Ovary (tissue), 9 donors: Measurements from ENCODE around the gene HIF3A. TPM values are rescaled to one million over a fixed set of nuclear protein-coding genes. Genes with fewer than 3 reads are reported as not detected.

Experiments used
- DNase-seq, 5 donors: peaks; one replicate each; pipeline ENCODE4 v3.0.0-alpha.2; 2019 to 2020
- H3K27ac ChIP-seq, 2 donors: fragments of 200-600 bp; one replicate each; pipeline versions ENCODE4 v1.5.1 to v1.8.0; 2019 to 2022
- H3K27me3 ChIP-seq: fragments of 200-600 bp; one replicate; pipeline ENCODE4 v1.8.0; 2022
- H3K36me3 ChIP-seq: fragments of 200-600 bp; sonication (generic); one replicate; pipeline ENCODE4 v1.5.1; 2019
- H3K4me1 ChIP-seq: one replicate; pipeline ENCODE4 v1.8.1; 2013; ENCODE audit warnings: mild to moderate bottlenecking, moderate library complexity; ENCODE audit not compliant: insufficient read depth
- H3K4me3 ChIP-seq: fragments of 200-600 bp; sonication (generic); one replicate; pipeline ENCODE4 v1.5.1; 2017
- H3K9me3 ChIP-seq, 2 donors: fragments of 200-600 bp in 1 of 2; sonication (generic) in 1 of 2; one replicate each; pipeline versions ENCODE4 v1.5.1 to v1.8.1; 2013 to 2019; ENCODE audit warnings: mild to moderate bottlenecking in 1 of 2, moderate library complexity in 1 of 2
- CTCF ChIP-seq, 3 donors: fragments of 450-650 bp in 2 of 3; fragments of 200-600 bp in 1 of 3; IDR thresholded peaks; one replicate each; pipeline versions ENCODE4 v1.5.1 to v1.8.0; 2016 to 2022; ENCODE audit warnings: antibody characterized with exemption in 3 of 3, mild to moderate bottlenecking in 1 of 3
- EP300 ChIP-seq: sonication (generic); formaldehyde crosslinking; IDR thresholded peaks from one replicate; pipeline ENCODE4 v1.6.1; 2017; ENCODE audit warnings: antibody characterized with exemption
- POLR2A ChIP-seq: fragments of 450-650 bp; IDR thresholded peaks from one replicate; pipeline ENCODE4 v1.6.1; 2017; ENCODE audit warnings: antibody characterized with exemption, mild to moderate bottlenecking, moderate library complexity
- WGBS, 3 donors: extraction: QIAGEN DNeasy Blood & Tissue Kit in 1 of 3; methylation state at CpG; one replicate each; pipeline versions ENCODE4 v1.1.5 to v1.1.7; 2013 to 2017; 5-methylcytosine and 5-hydroxymethylcytosine counted together
- intact Hi-C, 4 donors: fragments of 100-400 bp; cut with DNase I; formaldehyde crosslinking; loops; one replicate each; pipeline versions ENCODE4 v1.11.0 to v1.15.1; 2022 to 2023
- polyA plus RNA-seq, 2 donors: library from polyadenylated mRNA; stranded (reverse); fragments of 200-250 nt in 1 of 2; fragments of 350-450 nt in 1 of 2; fragmentation: Illumina TruSeq in 1 of 2; extraction: RNeasy Lipid Tissue Mini Kit (QIAGEN cat#74804) in 1 of 2; gene quantifications; one replicate each; pipeline ENCODE4 v1.2.3, GENCODE V29; 2013 to 2014
- total RNA-seq, 7 donors: library from RNA; depleted of rRNA in 2 of 7; stranded (reverse); fragments of >200 nt in 2 of 7; fragmentation: NEBNext Ultra II Directional in 3 of 7; extraction: Animal tissue kit (Norgen Biotek cat#: 25700) in 3 of 7; gene quantifications; one replicate each; pipeline versions ENCODE4 v1.1.0 to v1.2.4, GENCODE V29; 2016 to 2023
- donor health status: DM: no; HTN: no; CAD: no; lungs with moderate emphysema.
- donor health status: DM: no; HTN: no; CAD: no.
- donor health status: Bipolar disorder and iron deficiency.
- donor health status: DM: yes; HTN: yes; CAD: no.
- donor health status: DM: no; HTN: no; CAD: no.
- donor health status: DM: yes; HTN: yes; CAD: no.

HIF3A gene
- total and polyA plus RNA-seq, 9 donors = 10.8 to 82.2 (median 40.9) TPM

- intact Hi-C loops = no loop called here
- DNase-seq = peak in 2 of 5 donors; percentile 10 to 26
- H3K4me1 ChIP-seq = no peaks in the 10 kb centered on the region
- H3K27ac ChIP-seq = no peak overlapping the region
- H3K27me3 ChIP-seq = no peaks in the 10 kb centered on the region
- no peaks in the 10 kb centered on the region for H3K36me3 ChIP-seq
- WGBS, 3 donors = 86 to 92% (median 92%) methylated on average over 10 of the region's 10 CpGs
- H3K9me3 ChIP-seq = no peaks in the 10 kb centered on the region
- no peak overlapping the region for H3K4me3 ChIP-seq
- TF ChIP-seq EP300 (no peak), CTCF (IDR thresholded peaks at IDR 0.05) (no peak), POLR2A (no peak)
Measured at GRCh38 chr19:46386151-46386550, 89.3 kb downstream of the HIF3A start.

- H3K4me1 ChIP-seq = no peaks in the 10 kb centered on the region
- no peak for TF ChIP-seq CTCF (IDR thresholded peaks at IDR 0.05)
- TF ChIP-seq EP300 = no peak
- TF ChIP-seq POLR2A = no peak
- no peak overlapping the region for H3K27ac ChIP-seq
- 88 to 94% (median 90%) methylated on average over 30 of the region's 30 CpGs for WGBS, 3 donors
- no peak overlapping the region for H3K4me3 ChIP-seq
- peak in 1 of 5 donors; percentile 34 for DNase-seq
- H3K27me3 ChIP-seq = no peaks in the 10 kb centered on the region
- no peaks in the 10 kb centered on the region for H3K36me3 ChIP-seq
- H3K9me3 ChIP-seq = no peaks in the 10 kb centered on the region
- intact Hi-C loops = no loop called here
Measured at GRCh38 chr19:46386996-46387712, 90.3 kb downstream of the HIF3A start.

GRCh38 chr19:46387713-46388130 lies 90.9 kb downstream of the HIF3A start:
- Histone ChIP-seq H3K4me1 (peaks cover 2% of the 10 kb centered on the region), H3K27ac (no peak overlapping the region), H3K27me3 (no peaks in the 10 kb centered on the region), H3K36me3 (no peaks in the 10 kb centered on the region), H3K4me3 (no peak overlapping the region), H3K9me3 (no peaks in the 10 kb centered on the region)
- peak in 1 of 5 donors; percentile 19 for DNase-seq
- intact Hi-C loops = no loop called here
- no peak for TF ChIP-seq EP300
- no peak for TF ChIP-seq CTCF (IDR thresholded peaks at IDR 0.05)
- no peak for TF ChIP-seq POLR2A
- WGBS, 3 donors = 86 to 96% (median 92%) methylated on average over 10 of the region's 10 CpGs

DNA sequence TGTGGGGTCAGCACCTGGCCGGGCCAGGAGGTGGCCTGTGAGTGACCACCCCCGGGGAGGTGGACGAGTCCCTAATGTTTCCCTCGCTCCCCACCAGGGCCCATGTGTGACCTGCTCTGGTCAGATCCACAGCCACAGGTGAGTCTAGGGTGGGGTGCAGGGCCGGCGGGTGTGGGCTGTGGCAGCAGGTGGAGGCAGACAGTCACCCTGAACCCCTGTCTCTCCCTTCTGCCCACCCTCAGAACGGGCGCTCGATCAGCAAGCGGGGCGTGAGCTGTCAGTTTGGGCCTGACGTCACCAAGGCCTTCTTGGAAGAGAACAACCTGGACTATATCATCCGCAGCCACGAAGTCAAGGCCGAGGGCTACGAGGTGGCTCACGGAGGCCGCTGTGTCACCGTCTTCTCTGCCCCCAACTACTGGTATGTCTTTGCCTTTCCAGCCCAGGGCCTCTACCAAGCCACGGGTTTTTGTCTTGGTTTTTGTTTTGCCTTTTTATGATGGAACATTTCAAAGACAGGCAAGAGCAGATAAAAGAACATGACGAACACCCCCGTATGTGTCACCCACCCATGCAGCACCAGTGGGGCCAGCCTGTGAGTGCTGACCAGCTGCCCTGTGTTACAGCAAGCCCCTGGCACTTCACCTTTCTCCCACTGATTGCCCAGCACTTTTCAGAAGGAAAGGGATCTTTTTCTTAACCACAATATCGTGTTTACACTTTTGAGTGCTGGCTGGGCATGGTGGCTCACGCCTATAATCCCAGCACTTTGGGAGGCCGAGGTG lies 91.7 kb downstream of the HIF3A start:
- no peak for TF ChIP-seq EP300
- intact Hi-C loops = no loop called here
- Histone ChIP-seq H3K36me3 (no peaks in the 10 kb centered on the region), H3K4me1 (peaks cover 2% of the 10 kb centered on the region), H3K9me3 (no peaks in the 10 kb centered on the region), H3K27ac (no peak overlapping the region), H3K4me3 (no peak overlapping the region), H3K27me3 (no peaks in the 10 kb centered on the region)
- 85 to 90% (median 86%) methylated on average over 24 to 25 of the region's 25 CpGs for WGBS, 3 donors
- peak in 1 of 5 donors; percentile 31 for DNase-seq
